GM23338 (cell line): ENCODE results near the gene MLLT3. TPM values are rescaled to one million over a fixed set of nuclear protein-coding genes. Genes with fewer than 3 reads are reported as not detected.

Experiments used
- ATAC-seq: fragments of 200-7000 bp; cut with Tn5 transposase; 3 replicates; pipeline ENCODE4 v1.9.1; 2020
- DNase-seq: peaks from one replicate; pipeline ENCODE4 v3.0.0-alpha.2; 2015; ENCODE audit warnings: low spot score
- H2AFZ ChIP-seq: fragments of 200-600 bp; sonication (generic); 2 replicates; pipeline ENCODE4 v1.8.0; 2016; ENCODE audit warnings: antibody characterized with exemption, mild to moderate bottlenecking, moderate library complexity
- H3F3A ChIP-seq: fragments of 200-600 bp; sonication (generic); replicated peaks from 2 replicates; pipeline ENCODE4 v1.8.0; 2017; ENCODE audit warnings: antibody characterized with exemption, mixed run types, low read depth
- H3K27ac ChIP-seq: fragments of 200-600 bp; sonication (generic); 2 replicates; pipeline ENCODE4 v1.6.1; 2016; ENCODE audit warnings: low read depth
- H3K27me3 ChIP-seq: fragments of 200-600 bp; sonication (generic); 2 replicates; pipeline ENCODE4 v1.8.0; 2016; ENCODE audit warnings: mild to moderate bottlenecking, mixed run types, moderate library complexity; ENCODE audit not compliant: insufficient read depth
- H3K36me3 ChIP-seq: fragments of 200-600 bp; sonication (generic); 2 replicates; pipeline ENCODE4 v1.8.0; 2016; ENCODE audit warnings: mild to moderate bottlenecking; ENCODE audit not compliant: insufficient read depth
- H3K4me1 ChIP-seq: fragments of 200-600 bp; sonication (generic); 2 replicates; pipeline ENCODE4 v1.8.0; 2016; ENCODE audit warnings: mild to moderate bottlenecking, moderate library complexity; ENCODE audit not compliant: insufficient read depth
- H3K4me2 ChIP-seq: fragments of 200-600 bp; sonication (generic); 2 replicates; pipeline ENCODE4 v1.7.1; 2017; ENCODE audit warnings: mixed run types
- H3K4me3 ChIP-seq: fragments of 200-600 bp; sonication (generic); 2 replicates; pipeline ENCODE4 v1.6.1; 2016; ENCODE audit warnings: mixed run types
- H3K79me2 ChIP-seq: fragments of 200-600 bp; sonication (generic); replicated peaks from 2 replicates; pipeline ENCODE4 v1.8.0; 2017; ENCODE audit warnings: mild to moderate bottlenecking; ENCODE audit not compliant: insufficient read depth
- H3K9me2 ChIP-seq: fragments of 200-600 bp; sonication (generic); 2 replicates; pipeline ENCODE4 v1.8.0; 2017; ENCODE audit not compliant: insufficient read depth
- H4K20me1 ChIP-seq: fragments of 200-600 bp; sonication (generic); replicated peaks from 2 replicates; pipeline ENCODE4 v1.8.0; 2017; ENCODE audit warnings: mild to moderate bottlenecking; ENCODE audit not compliant: insufficient read depth
- H3K27ac Mint-ChIP-seq: 2 replicates; pipeline ENCODE4 v1.8.0; 2020; ENCODE audit warnings: inconsistent platforms, mild to moderate bottlenecking, moderate library complexity, mixed read lengths
- H3K27me3 Mint-ChIP-seq: 3 replicates; pipeline ENCODE4 v1.8.0; 2022; ENCODE audit warnings: low read depth, mild to moderate bottlenecking, moderate library complexity, mixed read lengths, inconsistent platforms; ENCODE audit not compliant: insufficient read depth, poor library complexity
- H3K36me3 Mint-ChIP-seq: 3 replicates; pipeline ENCODE4 v1.8.0; 2021; ENCODE audit warnings: low read depth, mild to moderate bottlenecking, inconsistent platforms, moderate library complexity, mixed read lengths
- H3K4me1 Mint-ChIP-seq: 3 replicates; pipeline ENCODE4 v1.8.0; 2020; ENCODE audit warnings: mild to moderate bottlenecking, inconsistent platforms, mixed read lengths
- H3K4me3 Mint-ChIP-seq: 3 replicates; pipeline ENCODE4 v1.8.0; 2021; ENCODE audit warnings: moderate library complexity, mild to moderate bottlenecking, inconsistent platforms, mixed read lengths
- H3K9me3 Mint-ChIP-seq: 3 replicates; pipeline ENCODE4 v1.8.0; 2020; ENCODE audit warnings: moderate library complexity, mild to moderate bottlenecking, inconsistent platforms, mixed read lengths
- CREB1 ChIP-seq: fragments of 250-450 bp; sonication (Bioruptor Pico); IDR thresholded peaks from 2 replicates; pipeline ENCODE4 v1.5.0; 2020; ENCODE audit warnings: low read depth, mild to moderate bottlenecking, moderate library complexity
- EZH2 ChIP-seq: fragments of 200-600 bp; sonication (generic); IDR thresholded peaks from one replicate; pipeline ENCODE4 v1.8.0; 2017; ENCODE audit warnings: antibody characterized with exemption, mild to moderate bottlenecking, low read depth; ENCODE audit not compliant: unreplicated experiment
- EZH2phosphoT487 ChIP-seq: fragments of 200-600 bp; sonication (generic); IDR thresholded peaks from one replicate; pipeline ENCODE4 v1.8.1; 2018; ENCODE audit warnings: antibody characterized with exemption; ENCODE audit not compliant: unreplicated experiment
- JUNB ChIP-seq: IDR thresholded peaks from one replicate; pipeline ENCODE4 v1.6.1; 2016; ENCODE audit warnings: antibody characterized with exemption; ENCODE audit not compliant: unreplicated experiment
- NANOG ChIP-seq: IDR thresholded peaks from 2 replicates; pipeline ENCODE4 v1.6.1; 2016; ENCODE audit warnings: antibody characterized with exemption, borderline replicate concordance
- POLR2AphosphoS5 ChIP-seq: IDR thresholded peaks from 2 replicates; pipeline ENCODE4 v1.6.1; 2016; ENCODE audit warnings: antibody characterized with exemption, low read depth
- STAT1 ChIP-seq: IDR thresholded peaks from one replicate; pipeline ENCODE4 v1.6.1; 2016; ENCODE audit warnings: antibody characterized with exemption; ENCODE audit not compliant: unreplicated experiment
- ZNF114 ChIP-seq: fragments of 250-450 bp; sonication (Bioruptor Pico); IDR thresholded peaks from 2 replicates; pipeline ENCODE4 v1.5.0; 2020; ENCODE audit warnings: mild to moderate bottlenecking, moderate library complexity
- polyA plus RNA-seq: library from polyadenylated mRNA; unstranded; fragments of >200 nt; fragmentation: Nextera tagmentation; extraction: Ambion mirVana; gene quantifications from 2 replicates; pipeline ENCODE4 v1.2.1, GENCODE V29; 2016
- total RNA-seq: library from RNA; depleted of rRNA; stranded (reverse); fragments of >200 nt; shearing (Covaris generic); gene quantifications from 2 replicates; pipeline ENCODE4 v1.2.3, GENCODE V29; 2014
- TF ChIP-seq, protein P1 (sequence below): fragments of 250-450 bp; sonication (Bioruptor Pico); IDR thresholded peaks from 2 replicates; pipeline ENCODE4 v1.5.0; 2020; ENCODE audit warnings: mild to moderate bottlenecking, moderate library complexity
- TF ChIP-seq, protein P2 (sequence below): IDR thresholded peaks from 2 replicates; pipeline ENCODE4 v1.6.1; 2016; ENCODE audit warnings: antibody characterized with exemption
- TF ChIP-seq, protein P3 (sequence below): IDR thresholded peaks from one replicate; pipeline ENCODE4 v1.6.1; 2018; ENCODE audit warnings: antibody characterized with exemption; ENCODE audit not compliant: unreplicated experiment

MLLT3 gene
- total and polyA plus RNA-seq, 2 experiments from 2014 or later, result 7.5 to 9.5 TPM

DNA sequence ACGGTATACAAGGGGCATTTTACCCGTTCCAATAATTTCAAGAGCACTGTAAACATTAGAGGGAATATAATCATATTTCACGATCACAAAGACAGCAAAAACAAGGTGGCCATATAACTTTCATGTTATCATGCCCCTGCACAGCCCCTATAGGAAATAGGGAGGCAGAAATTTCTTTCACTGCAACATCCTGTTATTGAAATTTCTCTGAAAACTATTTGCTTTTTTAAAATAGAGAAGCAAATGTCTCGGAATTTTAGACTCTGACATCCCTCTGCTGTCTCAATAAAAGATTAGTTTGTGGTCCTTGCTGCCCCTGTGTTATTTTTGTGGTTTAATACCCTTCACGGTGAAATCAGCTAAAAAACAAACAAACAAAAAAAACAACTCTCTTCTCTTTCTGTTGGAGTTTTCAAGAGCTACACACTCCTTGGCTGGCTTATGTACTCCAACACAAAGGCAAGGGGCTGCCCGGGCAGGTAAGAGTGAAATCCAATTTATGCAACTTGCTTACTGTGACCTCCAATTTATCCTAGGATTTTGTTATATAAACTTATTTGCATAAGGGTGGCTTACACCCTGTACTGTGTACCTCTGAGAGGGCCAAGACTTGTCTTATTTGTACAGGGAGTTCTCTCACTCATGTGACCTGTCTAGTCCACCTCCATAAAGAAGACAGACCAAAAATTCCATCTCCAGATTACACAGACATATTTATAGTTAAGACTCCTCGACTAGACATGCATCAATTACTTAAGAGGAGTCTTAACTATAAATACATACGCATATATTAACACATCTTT is 223.6 kb downstream of the MLLT3 start (continued):
- TF ChIP-seq, protein P1, sequence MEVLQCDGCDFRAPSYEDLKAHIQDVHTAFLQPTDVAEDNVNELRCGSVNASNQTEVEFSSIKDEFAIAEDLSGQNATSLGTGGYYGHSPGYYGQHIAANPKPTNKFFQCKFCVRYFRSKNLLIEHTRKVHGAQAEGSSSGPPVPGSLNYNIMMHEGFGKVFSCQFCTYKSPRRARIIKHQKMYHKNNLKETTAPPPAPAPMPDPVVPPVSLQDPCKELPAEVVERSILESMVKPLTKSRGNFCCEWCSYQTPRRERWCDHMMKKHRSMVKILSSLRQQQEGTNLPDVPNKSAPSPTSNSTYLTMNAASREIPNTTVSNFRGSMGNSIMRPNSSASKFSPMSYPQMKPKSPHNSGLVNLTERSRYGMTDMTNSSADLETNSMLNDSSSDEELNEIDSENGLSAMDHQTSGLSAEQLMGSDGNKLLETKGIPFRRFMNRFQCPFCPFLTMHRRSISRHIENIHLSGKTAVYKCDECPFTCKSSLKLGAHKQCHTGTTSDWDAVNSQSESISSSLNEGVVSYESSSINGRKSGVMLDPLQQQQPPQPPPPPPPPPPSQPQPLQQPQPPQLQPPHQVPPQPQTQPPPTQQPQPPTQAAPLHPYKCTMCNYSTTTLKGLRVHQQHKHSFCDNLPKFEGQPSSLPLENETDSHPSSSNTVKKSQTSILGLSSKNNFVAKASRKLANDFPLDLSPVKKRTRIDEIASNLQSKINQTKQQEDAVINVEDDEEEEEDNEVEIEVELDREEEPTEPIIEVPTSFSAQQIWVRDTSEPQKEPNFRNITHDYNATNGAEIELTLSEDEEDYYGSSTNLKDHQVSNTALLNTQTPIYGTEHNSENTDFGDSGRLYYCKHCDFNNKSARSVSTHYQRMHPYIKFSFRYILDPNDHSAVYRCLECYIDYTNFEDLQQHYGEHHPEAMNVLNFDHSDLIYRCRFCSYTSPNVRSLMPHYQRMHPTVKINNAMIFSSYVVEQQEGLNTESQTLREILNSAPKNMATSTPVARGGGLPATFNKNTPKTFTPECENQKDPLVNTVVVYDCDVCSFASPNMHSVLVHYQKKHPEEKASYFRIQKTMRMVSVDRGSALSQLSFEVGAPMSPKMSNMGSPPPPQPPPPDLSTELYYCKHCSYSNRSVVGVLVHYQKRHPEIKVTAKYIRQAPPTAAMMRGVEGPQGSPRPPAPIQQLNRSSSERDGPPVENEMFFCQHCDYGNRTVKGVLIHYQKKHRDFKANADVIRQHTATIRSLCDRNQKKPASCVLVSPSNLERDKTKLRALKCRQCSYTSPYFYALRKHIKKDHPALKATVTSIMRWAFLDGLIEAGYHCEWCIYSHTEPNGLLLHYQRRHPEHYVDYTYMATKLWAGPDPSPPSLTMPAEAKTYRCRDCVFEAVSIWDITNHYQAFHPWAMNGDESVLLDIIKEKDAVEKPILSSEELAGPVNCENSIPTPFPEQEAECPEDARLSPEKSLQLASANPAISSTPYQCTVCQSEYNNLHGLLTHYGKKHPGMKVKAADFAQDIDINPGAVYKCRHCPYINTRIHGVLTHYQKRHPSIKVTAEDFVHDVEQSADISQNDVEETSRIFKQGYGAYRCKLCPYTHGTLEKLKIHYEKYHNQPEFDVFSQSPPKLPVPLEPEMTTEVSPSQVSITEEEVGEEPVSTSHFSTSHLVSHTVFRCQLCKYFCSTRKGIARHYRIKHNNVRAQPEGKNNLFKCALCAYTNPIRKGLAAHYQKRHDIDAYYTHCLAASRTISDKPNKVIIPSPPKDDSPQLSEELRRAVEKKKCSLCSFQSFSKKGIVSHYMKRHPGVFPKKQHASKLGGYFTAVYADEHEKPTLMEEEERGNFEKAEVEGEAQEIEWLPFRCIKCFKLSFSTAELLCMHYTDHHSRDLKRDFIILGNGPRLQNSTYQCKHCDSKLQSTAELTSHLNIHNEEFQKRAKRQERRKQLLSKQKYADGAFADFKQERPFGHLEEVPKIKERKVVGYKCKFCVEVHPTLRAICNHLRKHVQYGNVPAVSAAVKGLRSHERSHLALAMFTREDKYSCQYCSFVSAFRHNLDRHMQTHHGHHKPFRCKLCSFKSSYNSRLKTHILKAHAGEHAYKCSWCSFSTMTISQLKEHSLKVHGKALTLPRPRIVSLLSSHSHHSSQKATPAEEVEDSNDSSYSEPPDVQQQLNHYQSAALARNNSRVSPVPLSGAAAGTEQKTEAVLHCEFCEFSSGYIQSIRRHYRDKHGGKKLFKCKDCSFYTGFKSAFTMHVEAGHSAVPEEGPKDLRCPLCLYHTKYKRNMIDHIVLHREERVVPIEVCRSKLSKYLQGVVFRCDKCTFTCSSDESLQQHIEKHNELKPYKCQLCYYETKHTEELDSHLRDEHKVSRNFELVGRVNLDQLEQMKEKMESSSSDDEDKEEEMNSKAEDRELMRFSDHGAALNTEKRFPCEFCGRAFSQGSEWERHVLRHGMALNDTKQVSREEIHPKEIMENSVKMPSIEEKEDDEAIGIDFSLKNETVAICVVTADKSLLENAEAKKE, result no peak
- TF ChIP-seq, protein P2, sequence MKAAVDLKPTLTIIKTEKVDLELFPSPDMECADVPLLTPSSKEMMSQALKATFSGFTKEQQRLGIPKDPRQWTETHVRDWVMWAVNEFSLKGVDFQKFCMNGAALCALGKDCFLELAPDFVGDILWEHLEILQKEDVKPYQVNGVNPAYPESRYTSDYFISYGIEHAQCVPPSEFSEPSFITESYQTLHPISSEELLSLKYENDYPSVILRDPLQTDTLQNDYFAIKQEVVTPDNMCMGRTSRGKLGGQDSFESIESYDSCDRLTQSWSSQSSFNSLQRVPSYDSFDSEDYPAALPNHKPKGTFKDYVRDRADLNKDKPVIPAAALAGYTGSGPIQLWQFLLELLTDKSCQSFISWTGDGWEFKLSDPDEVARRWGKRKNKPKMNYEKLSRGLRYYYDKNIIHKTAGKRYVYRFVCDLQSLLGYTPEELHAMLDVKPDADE, result no peak

DNA sequence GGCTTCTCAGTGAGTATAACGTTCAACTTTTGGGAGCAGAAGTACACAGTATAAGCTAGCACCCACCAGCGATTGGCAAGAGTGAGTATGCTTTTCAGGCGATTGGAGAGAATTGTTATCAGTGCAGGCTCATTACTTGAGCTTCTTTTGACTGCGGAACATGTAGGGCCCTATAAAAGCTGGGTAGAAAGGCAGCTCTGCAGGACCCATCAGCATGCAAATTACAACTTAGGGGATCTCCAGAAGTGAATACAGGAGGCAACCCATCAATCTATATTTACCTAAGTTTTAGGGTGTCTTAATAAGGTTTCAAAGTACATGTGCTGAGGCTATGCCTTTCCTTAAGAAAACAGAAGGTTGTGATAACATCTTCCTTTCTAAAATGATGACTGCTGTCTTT is 225.0 kb downstream of the MLLT3 start:
- Histone ChIP-seq H3K4me2 (peak overlapping the region; percentile 13; the same call in 1 of the 2 replicates), H2AFZ (no peak overlapping the region), H3K36me3 (no peaks in the 10 kb centered on the region), H3K4me1 (peaks cover 11% of the 10 kb centered on the region), H3K27me3 (no peaks in the 10 kb centered on the region), H3K27ac (no peak overlapping the region), H3K4me3 (no peak overlapping the region), H3K9me2 (no peaks in the 10 kb centered on the region), H3K79me2 (no peaks in the 10 kb centered on the region), H3F3A (no peaks in the 10 kb centered on the region), H4K20me1 (no peaks in the 10 kb centered on the region)
- H3K36me3 Mint-ChIP-seq, result no peaks in the 10 kb centered on the region
- no peak overlapping the region for H3K27ac Mint-ChIP-seq
- no peaks in the 10 kb centered on the region for H3K9me3 Mint-ChIP-seq
- ATAC-seq (peak; percentile 93), DNase-seq (peak; percentile 29)
- H3K27me3 Mint-ChIP-seq, result no peaks in the 10 kb centered on the region
- H3K4me3 Mint-ChIP-seq, result no peak overlapping the region
- peaks cover 26% of the 10 kb centered on the region for H3K4me1 Mint-ChIP-seq
- TF ChIP-seq STAT1, result no peak
- TF ChIP-seq JUNB, result no peak
- TF ChIP-seq POLR2AphosphoS5, result no peak
- TF ChIP-seq, protein P3, sequence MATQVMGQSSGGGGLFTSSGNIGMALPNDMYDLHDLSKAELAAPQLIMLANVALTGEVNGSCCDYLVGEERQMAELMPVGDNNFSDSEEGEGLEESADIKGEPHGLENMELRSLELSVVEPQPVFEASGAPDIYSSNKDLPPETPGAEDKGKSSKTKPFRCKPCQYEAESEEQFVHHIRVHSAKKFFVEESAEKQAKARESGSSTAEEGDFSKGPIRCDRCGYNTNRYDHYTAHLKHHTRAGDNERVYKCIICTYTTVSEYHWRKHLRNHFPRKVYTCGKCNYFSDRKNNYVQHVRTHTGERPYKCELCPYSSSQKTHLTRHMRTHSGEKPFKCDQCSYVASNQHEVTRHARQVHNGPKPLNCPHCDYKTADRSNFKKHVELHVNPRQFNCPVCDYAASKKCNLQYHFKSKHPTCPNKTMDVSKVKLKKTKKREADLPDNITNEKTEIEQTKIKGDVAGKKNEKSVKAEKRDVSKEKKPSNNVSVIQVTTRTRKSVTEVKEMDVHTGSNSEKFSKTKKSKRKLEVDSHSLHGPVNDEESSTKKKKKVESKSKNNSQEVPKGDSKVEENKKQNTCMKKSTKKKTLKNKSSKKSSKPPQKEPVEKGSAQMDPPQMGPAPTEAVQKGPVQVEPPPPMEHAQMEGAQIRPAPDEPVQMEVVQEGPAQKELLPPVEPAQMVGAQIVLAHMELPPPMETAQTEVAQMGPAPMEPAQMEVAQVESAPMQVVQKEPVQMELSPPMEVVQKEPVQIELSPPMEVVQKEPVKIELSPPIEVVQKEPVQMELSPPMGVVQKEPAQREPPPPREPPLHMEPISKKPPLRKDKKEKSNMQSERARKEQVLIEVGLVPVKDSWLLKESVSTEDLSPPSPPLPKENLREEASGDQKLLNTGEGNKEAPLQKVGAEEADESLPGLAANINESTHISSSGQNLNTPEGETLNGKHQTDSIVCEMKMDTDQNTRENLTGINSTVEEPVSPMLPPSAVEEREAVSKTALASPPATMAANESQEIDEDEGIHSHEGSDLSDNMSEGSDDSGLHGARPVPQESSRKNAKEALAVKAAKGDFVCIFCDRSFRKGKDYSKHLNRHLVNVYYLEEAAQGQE, result no peak
- no peak for TF ChIP-seq NANOG
- no peak for TF ChIP-seq CREB1 (CRISPR knock-in tag)
- TF ChIP-seq EZH2phosphoT487, result no peak
- TF ChIP-seq EZH2, result no peak
- no peak for TF ChIP-seq ZNF114
